Adrenal gland (tissue), 5 donors: ENCODE data around the gene CENPP.

Experiments used
- POLR2A ChIP-seq, 2 donors: fragments of 450-650 bp; IDR thresholded peaks; one replicate each; pipeline ENCODE4 v1.6.1; 2017; ENCODE audit warnings: antibody characterized with exemption in 2 of 2, mild to moderate bottlenecking in 2 of 2, moderate library complexity in 1 of 2
- TF ChIP-seq, protein P1 (sequence below), 6 experiments: fragments of 450-650 bp in 4 of 6; fragments of 200-600 bp in 2 of 6; sonication (generic) in 1 of 6; IDR thresholded peaks; 1 replicate in 5 of 6; 2 replicates in 1 of 6; pipeline versions ENCODE4 v1.5.1 to v1.8.0; 2016 to 2021; ENCODE audit warnings: antibody characterized with exemption in 6 of 6, mild to moderate bottlenecking in 2 of 6, moderate library complexity in 1 of 6
- donor health status: DM: no; HTN: no; CAD: no.

DNA sequence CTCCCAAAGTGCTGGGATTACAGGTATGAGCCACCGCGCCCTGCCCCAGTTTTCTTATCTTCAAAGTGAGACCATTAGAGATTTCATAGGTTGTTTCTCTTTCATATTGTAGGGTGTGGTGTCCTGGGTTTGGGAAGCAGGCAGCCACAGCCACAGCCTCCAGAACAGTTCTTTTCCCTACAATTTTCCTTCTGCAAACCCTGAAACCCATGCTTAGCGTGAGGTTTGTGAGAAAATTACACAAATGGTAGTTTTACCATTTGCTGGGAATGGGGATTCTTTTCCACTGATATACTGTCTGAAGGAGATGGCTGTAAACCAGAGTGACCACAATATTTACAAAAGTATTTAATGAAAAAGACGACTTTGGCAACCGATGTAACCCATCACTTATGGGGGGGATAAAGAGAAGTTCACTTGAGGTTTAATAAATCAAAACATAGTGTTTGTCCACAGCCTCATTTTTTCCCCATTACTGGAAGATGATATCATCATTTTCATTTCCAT lies 236.8 kb downstream of the CENPP start:
- TF ChIP-seq POLR2A (IDR thresholded peaks at IDR 0.05) = no peak
- TF ChIP-seq, protein P1, sequence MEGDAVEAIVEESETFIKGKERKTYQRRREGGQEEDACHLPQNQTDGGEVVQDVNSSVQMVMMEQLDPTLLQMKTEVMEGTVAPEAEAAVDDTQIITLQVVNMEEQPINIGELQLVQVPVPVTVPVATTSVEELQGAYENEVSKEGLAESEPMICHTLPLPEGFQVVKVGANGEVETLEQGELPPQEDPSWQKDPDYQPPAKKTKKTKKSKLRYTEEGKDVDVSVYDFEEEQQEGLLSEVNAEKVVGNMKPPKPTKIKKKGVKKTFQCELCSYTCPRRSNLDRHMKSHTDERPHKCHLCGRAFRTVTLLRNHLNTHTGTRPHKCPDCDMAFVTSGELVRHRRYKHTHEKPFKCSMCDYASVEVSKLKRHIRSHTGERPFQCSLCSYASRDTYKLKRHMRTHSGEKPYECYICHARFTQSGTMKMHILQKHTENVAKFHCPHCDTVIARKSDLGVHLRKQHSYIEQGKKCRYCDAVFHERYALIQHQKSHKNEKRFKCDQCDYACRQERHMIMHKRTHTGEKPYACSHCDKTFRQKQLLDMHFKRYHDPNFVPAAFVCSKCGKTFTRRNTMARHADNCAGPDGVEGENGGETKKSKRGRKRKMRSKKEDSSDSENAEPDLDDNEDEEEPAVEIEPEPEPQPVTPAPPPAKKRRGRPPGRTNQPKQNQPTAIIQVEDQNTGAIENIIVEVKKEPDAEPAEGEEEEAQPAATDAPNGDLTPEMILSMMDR (IDR thresholded peaks at IDR 0.05) = no peak
